NCI-H1417 (cell line): ENCODE data around the gene RFX4.
A peak's percentile ranks its signal among the peaks of the same experiment; 100 is the strongest.
"Not testable (repeated sequence)": the region's sequence is repeated elsewhere in the genome, so short reads cannot be mapped to it uniquely, and the experiment has no call there.

ENCODE experiments used
- DNase-seq, 3 experiments: peaks; one replicate each; lab custom pipeline; 2025; lab: John Stamatoyannopoulos, UW

The RFX4 gene

GRCh38 chr12:106726603-106727202 is 143.9 kb downstream of the RFX4 start:
- not testable (repeated sequence) for DNase-seq

DNA sequence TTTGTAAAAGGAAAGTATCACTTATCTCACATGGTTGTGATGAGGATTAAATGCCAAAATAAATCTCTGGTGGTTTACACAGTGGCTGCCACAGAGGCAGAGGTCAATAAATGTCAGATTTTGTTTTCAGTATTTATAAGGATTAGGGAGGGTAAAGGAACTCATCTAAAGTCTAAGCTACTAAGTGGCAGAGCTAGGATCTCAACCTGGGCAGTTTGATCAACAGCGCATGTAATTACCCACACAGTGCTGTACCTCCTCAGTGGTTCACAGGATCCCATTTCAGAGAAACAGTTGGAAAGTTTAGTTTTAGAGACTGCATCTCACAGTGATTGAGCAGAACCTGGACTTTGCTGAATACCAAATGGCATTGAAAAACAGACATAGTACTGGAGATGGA is 146.8 kb downstream of the RFX4 start:
- DNase-seq, result no peak

- DNase-seq, result no peak
These were observed 150.1 kb downstream of the RFX4 start for GRCh38 chr12:106732890-106733289.

GRCh38 chr12:106733660-106734059 is 150.9 kb downstream of the RFX4 start:
- no peak for DNase-seq

DNA sequence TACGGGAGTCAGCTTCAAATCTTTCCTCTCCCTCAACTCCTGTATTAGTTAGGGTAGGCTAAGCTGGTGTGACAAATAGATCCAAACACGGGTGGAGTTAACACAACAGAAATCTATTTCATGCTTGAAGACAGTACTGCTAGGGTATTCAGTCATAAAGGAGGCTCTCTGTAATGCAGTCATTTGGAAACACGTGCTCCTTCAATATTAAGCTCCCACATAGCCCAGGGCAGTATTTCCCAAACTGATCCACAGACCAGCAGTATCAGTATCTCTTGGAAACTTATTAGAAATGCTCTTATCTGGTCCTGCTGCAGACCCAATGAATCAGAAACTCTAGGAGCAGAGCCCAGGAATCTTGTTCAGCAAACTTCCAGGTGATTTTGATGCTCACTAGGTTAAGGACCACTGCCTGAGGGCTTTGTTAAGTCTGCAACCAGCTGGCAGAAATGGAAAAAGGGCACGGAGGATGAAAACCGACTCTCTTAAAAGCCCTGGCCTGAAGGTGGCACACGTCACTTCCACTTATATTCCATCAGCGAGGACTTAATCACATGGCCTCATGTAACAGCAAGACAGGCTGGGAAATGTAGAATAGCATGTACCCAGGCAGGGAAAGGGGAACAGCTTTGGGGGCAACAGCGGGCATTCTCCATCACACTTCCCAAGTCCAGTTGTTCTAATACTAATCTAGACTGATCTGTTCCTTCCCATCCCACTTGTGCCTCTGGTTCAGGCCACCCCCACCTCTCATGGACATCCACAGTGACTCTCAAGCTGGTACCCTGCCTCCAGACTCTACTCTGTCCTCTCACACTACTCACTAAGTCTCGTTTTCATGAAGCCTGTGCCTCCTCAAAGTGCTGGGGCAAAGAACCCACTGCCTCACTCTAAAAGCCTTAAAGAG is 153.5 kb downstream of the RFX4 start:
- peak; percentile 31 to 52 (median 38) for DNase-seq

DNA sequence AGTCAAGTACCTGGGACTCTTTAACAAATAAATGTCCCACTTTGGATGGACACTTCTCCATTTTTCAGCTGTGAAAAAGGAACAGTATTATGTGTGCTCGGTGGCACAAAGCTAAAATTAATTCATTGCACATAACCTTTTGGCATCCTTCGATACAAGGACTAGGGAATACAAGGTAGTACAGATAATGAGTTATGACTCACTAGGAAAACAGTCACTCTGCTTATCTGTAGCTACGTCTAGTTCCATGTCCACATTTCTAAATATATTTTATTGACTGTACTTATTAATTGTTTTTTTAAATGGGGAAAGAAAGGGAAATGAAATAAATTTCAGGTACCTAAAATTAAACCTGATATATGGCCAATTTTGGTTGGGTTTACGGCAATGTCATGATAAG is 156.5 kb downstream of the RFX4 start:
- DNase-seq, result no peak

GRCh38 chr12:106739815-106740530 is 157.2 kb downstream of the RFX4 start:
- DNase-seq, result no peak

DNA sequence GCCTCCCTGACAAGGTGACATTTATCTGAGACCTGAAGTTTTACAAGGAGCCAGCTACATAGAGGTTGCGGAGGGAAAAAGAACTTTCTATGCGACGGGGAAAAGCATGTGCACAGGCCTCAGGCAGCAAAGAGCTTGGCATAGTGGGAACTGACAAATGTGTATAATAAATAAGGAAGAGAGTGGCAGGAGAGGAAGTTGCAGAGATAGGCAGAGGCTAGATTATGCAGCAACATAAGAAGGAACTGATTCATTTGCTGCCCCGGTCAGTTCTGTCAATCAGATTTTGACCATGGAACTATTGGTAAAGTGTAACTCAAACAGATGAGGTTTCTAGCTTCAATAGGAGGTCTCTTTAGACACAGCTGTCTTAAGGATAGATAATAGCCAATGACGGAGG is 158.0 kb downstream of the RFX4 start:
- DNase-seq, result no peak

GRCh38 chr12:106741247-106741646 is 158.4 kb downstream of the RFX4 start:
- no peak for DNase-seq

GRCh38 chr12:106743270-106743988 is 160.6 kb downstream of the RFX4 start:
- DNase-seq, result no peak

GRCh38 chr12:106744600-106744999 is 161.8 kb downstream of the RFX4 start:
- DNase-seq, result no peak

- no peak for DNase-seq
These were observed 162.5 kb downstream of the RFX4 start for GRCh38 chr12:106745181-106745745.

DNA sequence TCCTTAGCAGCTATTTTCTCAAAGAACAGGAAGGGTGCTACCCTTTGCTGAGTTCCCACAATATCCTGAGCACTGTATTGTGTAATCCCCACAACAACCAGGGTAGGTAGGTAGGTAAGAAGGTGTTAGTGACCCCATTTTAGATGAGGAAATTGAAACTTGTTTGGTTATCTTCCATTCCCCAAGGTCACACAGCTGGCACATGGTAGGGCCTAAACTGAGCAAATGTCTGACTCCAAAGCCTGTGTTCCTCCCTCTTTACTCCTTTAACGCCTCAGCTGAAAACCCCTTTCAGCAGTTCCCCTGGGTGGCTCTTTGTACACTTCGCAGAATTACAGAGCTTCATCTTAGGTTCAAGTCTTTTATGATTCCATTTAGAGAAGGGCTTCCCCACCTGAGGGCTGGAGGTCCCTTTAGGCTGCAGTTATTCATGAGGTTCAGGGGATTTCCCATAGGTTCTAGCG is 165.2 kb downstream of the RFX4 start:
- no peak for DNase-seq

DNA sequence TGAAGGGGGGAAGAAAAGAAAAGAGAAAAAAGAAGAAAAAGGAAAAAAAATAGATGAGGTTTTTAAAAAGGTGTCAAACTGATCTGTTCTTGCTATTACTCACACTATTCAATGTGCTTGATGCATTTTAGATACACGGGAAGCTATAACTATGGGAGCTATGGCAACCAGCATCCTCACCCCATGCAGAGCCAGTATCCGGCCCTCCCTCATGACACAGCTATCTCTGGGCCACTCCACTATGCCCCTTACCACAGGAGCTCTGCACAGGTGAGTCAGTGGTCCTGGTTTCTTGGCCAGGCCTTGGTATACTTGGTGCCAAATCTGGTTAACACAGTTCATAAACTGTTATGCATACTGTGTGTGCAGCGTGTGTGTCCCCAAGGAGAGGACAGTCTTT is 167.7 kb downstream of the RFX4 start:
- DNase-seq, result no peak

DNA sequence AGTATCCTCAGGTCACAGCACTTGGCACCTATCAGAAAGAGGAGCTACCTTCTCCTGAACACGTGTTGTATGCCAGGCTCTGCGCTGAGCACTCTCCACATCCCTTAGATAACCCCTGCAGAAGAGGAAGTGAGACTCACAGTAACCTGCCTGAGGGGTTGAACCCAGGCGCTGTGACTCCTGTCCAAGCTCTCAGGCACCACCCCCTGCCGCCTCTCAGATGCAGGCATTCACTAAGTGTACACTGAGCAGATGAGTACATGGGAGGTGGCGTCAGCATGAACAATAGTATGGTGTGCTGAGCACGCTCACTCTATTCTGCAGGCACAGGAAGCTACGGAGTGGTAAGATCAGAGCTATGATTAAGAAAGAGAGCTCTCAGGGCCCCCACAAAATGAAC is 170.7 kb downstream of the RFX4 start:
- peak in 2 of 3 experiments; percentile 24 to 44 for DNase-seq

- DNase-seq, result no peak
These were observed 171.5 kb downstream of the RFX4 start for GRCh38 chr12:106754331-106754730.

GRCh38 chr12:106757623-106758348 is 175.0 kb downstream of the RFX4 start:
- DNase-seq, result no peak

GRCh38 chr12:106758349-106759110 is 175.7 kb downstream of the RFX4 start:
- no peak for DNase-seq

DNA sequence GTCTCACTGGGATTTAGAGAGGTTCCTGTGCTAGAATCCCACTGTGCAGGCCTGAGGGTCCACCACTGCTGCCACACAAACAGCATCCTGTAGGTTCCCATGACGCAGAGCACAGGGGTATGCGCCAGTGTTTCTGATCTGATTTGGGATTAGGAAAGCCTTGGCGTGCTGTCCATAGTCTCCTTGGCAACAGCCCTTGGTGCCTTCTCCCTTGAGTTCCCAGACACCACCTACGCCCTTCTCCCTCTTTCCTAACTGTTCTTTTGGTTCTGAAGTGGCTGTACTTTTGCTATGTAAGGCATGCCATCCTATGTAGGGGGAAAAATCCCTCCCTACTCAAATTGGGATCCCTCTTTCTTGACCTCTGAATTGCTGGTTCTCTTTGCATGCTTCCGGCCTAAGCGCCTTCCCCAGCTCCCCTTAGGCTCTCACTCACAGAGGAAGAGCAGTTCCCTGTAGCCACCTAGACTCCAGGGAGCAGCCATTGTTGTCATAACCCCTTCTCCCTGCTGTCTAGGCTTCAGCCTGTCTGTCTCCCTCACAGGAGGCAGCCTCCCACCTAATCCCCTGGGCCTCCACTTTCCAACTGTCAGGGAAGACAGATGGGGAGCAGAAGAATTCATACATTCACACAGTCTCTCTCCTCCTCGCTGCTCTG is 176.9 kb downstream of the RFX4 start:
- no peak for DNase-seq

- DNase-seq, result peak in 1 of 3 experiments; percentile 67
These were observed 177.4 kb downstream of the RFX4 start for GRCh38 chr12:106760184-106760531.
